ENCODE measurements around the gene KRT17.

KRT17 gene

GRCh38 chr17:41659427-41660212 is 35.2 kb upstream of the KRT17 start:
- H3K9me3 ChIP-seq (ENCODE audit: severe bottlenecking) = no peaks in the 10 kb centered on the region
- no peaks in the 10 kb centered on the region for H3K36me3 ChIP-seq
- no peak overlapping the region for H3K27ac ChIP-seq
- no peak for TF ChIP-seq CTCF (IDR thresholded peaks at IDR 0.05; ENCODE audit: low read depth, low read length)
- no peaks in the 10 kb centered on the region for H3K27me3 ChIP-seq (ENCODE audit: insufficient read depth, low read depth, severe bottlenecking)
- no peak for DNase-seq
- no peak overlapping the region for H3K4me3 ChIP-seq (ENCODE audit: low read depth, low read length)

GRCh38 chr17:41658846-41659245 is 34.5 kb upstream of the KRT17 start:
- no peaks in the 10 kb centered on the region for H3K36me3 ChIP-seq
- no peaks in the 10 kb centered on the region for H3K9me3 ChIP-seq (ENCODE audit: severe bottlenecking)
- H3K4me3 ChIP-seq (ENCODE audit: low read depth, low read length) = no peak overlapping the region
- no peak overlapping the region for H3K27ac ChIP-seq
- DNase-seq = no peak
- no peak for TF ChIP-seq CTCF (IDR thresholded peaks at IDR 0.05; ENCODE audit: low read depth, low read length)
- no peaks in the 10 kb centered on the region for H3K27me3 ChIP-seq (ENCODE audit: insufficient read depth, low read depth, severe bottlenecking)

GRCh38 chr17:41657936-41658335 is 33.6 kb upstream of the KRT17 start:
- Histone ChIP-seq H3K9me3 (ENCODE audit: severe bottlenecking) (no peaks in the 10 kb centered on the region), H3K4me3 (ENCODE audit: low read depth, low read length) (no peak overlapping the region), H3K27ac (no peak overlapping the region), H3K27me3 (ENCODE audit: insufficient read depth, low read depth, severe bottlenecking) (no peaks in the 10 kb centered on the region), H3K36me3 (no peaks in the 10 kb centered on the region)
- TF ChIP-seq CTCF (IDR thresholded peaks at IDR 0.05; ENCODE audit: low read depth, low read length) = no peak
- no peak for DNase-seq

- no peak for DNase-seq
- TF ChIP-seq CTCF (IDR thresholded peaks at IDR 0.05; ENCODE audit: low read depth, low read length) = no peak
- Histone ChIP-seq H3K36me3 (no peaks in the 10 kb centered on the region), H3K4me3 (ENCODE audit: low read depth, low read length) (no peak overlapping the region), H3K9me3 (ENCODE audit: severe bottlenecking) (no peaks in the 10 kb centered on the region), H3K27me3 (ENCODE audit: insufficient read depth, low read depth, severe bottlenecking) (no peaks in the 10 kb centered on the region), H3K27ac (no peak overlapping the region)
Observed at GRCh38 chr17:41657176-41657754, 32.9 kb upstream of the KRT17 start.

GRCh38 chr17:41656249-41657023 is 32.1 kb upstream of the KRT17 start:
- H3K36me3 ChIP-seq = no peaks in the 10 kb centered on the region
- H3K27me3 ChIP-seq (ENCODE audit: insufficient read depth, low read depth, severe bottlenecking) = no peaks in the 10 kb centered on the region
- H3K4me3 ChIP-seq (ENCODE audit: low read depth, low read length) = no peak overlapping the region
- no peak for DNase-seq
- TF ChIP-seq CTCF (IDR thresholded peaks at IDR 0.05; ENCODE audit: low read depth, low read length) = no peak
- H3K9me3 ChIP-seq (ENCODE audit: severe bottlenecking) = no peaks in the 10 kb centered on the region
- H3K27ac ChIP-seq = no peak overlapping the region; the same call in 1 of the 2 replicates

Measured in WERI-Rb-1 (cell line).